ENCODE results near the gene SLC10A7.

DNA sequence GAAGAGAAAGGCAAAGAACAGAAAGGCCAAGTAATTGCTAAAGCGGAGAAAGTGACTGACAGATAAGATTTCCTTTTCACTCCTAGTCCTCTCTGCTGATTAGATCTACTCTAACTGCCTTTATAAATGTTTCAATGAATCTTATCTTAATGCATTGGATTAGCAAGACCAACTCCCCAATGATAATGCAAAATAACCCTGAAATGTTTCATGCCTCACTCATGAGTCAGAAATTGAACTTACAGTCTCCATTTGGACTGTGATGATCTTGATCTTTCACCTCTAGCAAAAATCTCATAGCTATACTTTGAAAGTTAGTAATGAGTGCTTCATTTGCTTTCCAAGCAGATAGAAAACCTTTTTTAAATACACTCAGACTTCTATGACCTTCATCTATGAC is 26.5 kb downstream of the SLC10A7 start:
- TF ChIP-seq CTCF (conservative IDR thresholded peaks at IDR 0.05; ENCODE audit: low read depth, low read length): no peak
- TF ChIP-seq CHD1 (IDR thresholded peaks at IDR 0.05; ENCODE audit: low read depth, low read length): no peak
- TF ChIP-seq POLR2A (IDR thresholded peaks at IDR 0.05; ENCODE audit: low read depth, low read length): no peak
